DMS79 treated with DMSO at 0.1 percent for 48 hours (cell line): Measurements from ENCODE around the gene ESRRB.

Experiments
- DNase-seq: peaks from one replicate; lab custom pipeline; 2025; lab: John Stamatoyannopoulos, UW

ESRRB gene

GRCh38 chr14:76375947-76376404 is at the start of gene ESRRB:
TSS of gene ESRRB (plus strand) at chr14:76376137. CDS start at chr14:76376402, 265 bp downstream.
- DNase-seq: peak; percentile 17

- no peak for DNase-seq
Measured at GRCh38 chr14:76326918-76327689, 48.8 kb upstream of the ESRRB start.

GRCh38 chr14:76328457-76329137 is 47.3 kb upstream of the ESRRB start:
- no peak for DNase-seq

GRCh38 chr14:76329154-76329928 is 46.6 kb upstream of the ESRRB start:
- peak; percentile 40 for DNase-seq

- no peak for DNase-seq
Measured at GRCh38 chr14:76329951-76330350, 46.0 kb upstream of the ESRRB start.

- no peak for DNase-seq
Measured at GRCh38 chr14:76330411-76331327, 45.3 kb upstream of the ESRRB start.

GRCh38 chr14:76331328-76332011 is 44.5 kb upstream of the ESRRB start:
- DNase-seq: no peak

- no peak for DNase-seq
Measured at GRCh38 chr14:76333664-76334063, 42.3 kb upstream of the ESRRB start.

GRCh38 chr14:76334316-76334715 is 41.6 kb upstream of the ESRRB start:
- DNase-seq: no peak

GRCh38 chr14:76336876-76337275 is 39.1 kb upstream of the ESRRB start:
- no peak for DNase-seq

- DNase-seq: no peak
Measured at GRCh38 chr14:76337635-76338545, 38.0 kb upstream of the ESRRB start.

GRCh38 chr14:76339728-76340615 is 36.0 kb upstream of the ESRRB start:
- DNase-seq: no peak

GRCh38 chr14:76343386-76343785 is 32.6 kb upstream of the ESRRB start:
- no peak for DNase-seq

GRCh38 chr14:76346391-76347160 is 29.4 kb upstream of the ESRRB start:
- DNase-seq: no peak

- no peak for DNase-seq
Measured at GRCh38 chr14:76348898-76349297, 27.0 kb upstream of the ESRRB start.

GRCh38 chr14:76349993-76350392 is 25.9 kb upstream of the ESRRB start:
- no peak for DNase-seq

- no peak for DNase-seq
Measured at GRCh38 chr14:76350671-76351070, 25.3 kb upstream of the ESRRB start.

GRCh38 chr14:76351941-76352340 is 24.0 kb upstream of the ESRRB start:
- DNase-seq: no peak
